Activated naive CD4-positive, alpha-beta T cell treated with anti-CD3 and anti-CD28 coated beads, Interleukin-2, amount 10 ng/mL, durations not matched to agents 7 days and 5 days (primary cell): Measurements from ENCODE around the gene NOL4L.
"Not testable (repeated sequence)": the region's sequence is repeated elsewhere in the genome, so short reads cannot be mapped to it uniquely, and the experiment has no call there.

ENCODE experiments used
- CTCF ChIA-PET: fragments of 350-600 bp; sonication (Branson Sonifier 250); formaldehyde crosslinking; loops from one replicate; lab custom pipeline; 2021; ENCODE audit warnings: antibody characterized with exemption; lab: Charles Lee
- DNase-seq: peaks from one replicate; pipeline ENCODE4 v3.0.0-alpha.2; 2020
- H3K27ac Mint-ChIP-seq: one replicate; pipeline ENCODE4 v1.8.0; 2021; ENCODE audit warnings: mild to moderate bottlenecking, moderate library complexity, mixed read lengths
- H3K27me3 Mint-ChIP-seq: one replicate; pipeline ENCODE4 v1.8.0; 2021; ENCODE audit warnings: mild to moderate bottlenecking, mixed read lengths
- H3K36me3 Mint-ChIP-seq: one replicate; pipeline ENCODE4 v1.8.0; 2021; ENCODE audit warnings: mixed read lengths
- H3K4me1 Mint-ChIP-seq: one replicate; pipeline ENCODE4 v1.8.0; 2021; ENCODE audit warnings: mixed read lengths
- H3K4me3 Mint-ChIP-seq: one replicate; pipeline ENCODE4 v1.8.0; 2021; ENCODE audit warnings: mild to moderate bottlenecking, moderate library complexity, mixed read lengths
- H3K9me3 Mint-ChIP-seq: one replicate; pipeline ENCODE4 v1.8.0; 2021; ENCODE audit warnings: mixed read lengths

Gene NOL4L

DNA sequence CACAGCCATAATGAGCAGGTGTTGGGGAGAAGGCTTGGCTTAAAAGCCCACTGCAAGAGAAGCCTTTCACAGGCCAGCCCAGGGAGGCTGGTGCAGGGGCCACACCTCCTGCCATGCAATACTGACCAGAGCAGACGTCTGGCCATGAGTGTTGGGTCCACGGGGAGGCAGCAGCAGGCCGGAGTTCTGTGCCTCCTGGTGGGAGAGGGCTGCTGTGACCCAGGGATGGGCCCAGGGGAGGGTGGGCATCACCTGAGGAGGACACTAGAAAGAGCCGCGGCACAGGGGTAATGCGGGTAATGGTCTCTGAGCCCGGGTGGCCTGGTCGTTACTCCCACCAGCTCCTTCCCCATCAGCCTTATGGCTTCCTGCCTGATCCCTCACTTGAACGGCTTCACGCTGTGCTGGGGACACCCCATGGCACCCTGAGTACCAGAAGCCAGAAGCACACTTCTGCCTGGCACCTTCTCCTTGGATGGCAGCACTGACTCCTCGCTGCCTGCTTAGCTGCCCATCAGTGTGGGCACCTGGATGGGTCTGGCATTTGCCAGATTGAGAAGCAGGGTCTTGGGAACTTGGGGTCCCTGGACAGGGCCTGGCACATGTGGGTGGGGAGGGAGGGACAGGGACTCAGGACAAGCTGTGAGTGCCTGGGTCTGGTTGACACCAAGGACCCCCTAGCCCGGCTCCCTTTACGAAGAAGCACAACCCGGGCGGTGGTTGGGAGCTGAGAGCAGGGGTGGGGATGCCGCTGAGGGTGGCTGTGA, 118.2 kb downstream of the NOL4L start:
- no peak for DNase-seq
- CTCF ChIA-PET: no interaction called here
- no peaks in the 10 kb centered on the region for H3K27me3 Mint-ChIP-seq
- no peak overlapping the region for H3K4me3 Mint-ChIP-seq
- H3K9me3 Mint-ChIP-seq: no peaks in the 10 kb centered on the region
- H3K27ac Mint-ChIP-seq: no peak overlapping the region
- H3K4me1 Mint-ChIP-seq: no peaks in the 10 kb centered on the region
- H3K36me3 Mint-ChIP-seq: peaks cover 3% of the 10 kb centered on the region

DNA sequence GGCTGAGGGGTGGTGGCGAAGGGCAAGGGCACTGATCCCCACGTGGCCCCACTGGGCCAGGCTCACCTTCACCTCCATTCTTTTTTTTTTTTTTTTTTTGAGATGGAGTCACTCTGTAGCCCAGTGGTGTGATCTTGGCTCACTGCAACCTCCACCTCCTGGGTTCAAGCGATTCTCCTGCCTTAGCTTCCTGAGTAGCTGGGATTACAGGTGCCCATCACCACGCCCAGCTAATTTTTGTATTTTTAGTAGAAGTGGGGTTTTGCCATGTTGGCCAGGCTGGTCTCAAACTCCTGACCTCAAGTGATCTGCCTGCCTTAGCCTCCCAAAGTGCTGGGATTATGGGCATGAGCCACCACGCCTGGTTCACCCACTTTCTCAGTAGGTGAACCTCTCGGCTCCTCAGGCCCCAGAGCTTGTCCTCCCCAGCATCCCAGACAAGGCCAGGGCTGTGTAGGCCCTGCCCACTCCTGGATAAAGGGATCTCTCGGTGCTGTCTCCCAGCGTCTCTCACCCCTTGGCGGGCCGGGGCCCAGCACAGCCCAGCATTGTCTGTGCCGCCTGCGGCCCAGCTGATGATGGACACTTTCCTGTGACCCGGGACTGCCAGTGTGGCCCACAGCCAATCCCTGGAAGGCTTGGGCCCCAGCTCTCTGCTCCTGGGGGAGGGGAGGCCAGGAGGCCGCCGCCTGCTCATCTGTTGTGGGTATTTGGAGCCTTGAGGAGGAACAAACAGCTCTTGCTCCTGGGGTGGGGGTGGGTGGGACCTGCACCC, 119.0 kb downstream of the NOL4L start:
- DNase-seq, H3K27me3 Mint-ChIP-seq, H3K27ac Mint-ChIP-seq, H3K9me3 Mint-ChIP-seq, CTCF ChIA-PET, H3K4me1 Mint-ChIP-seq, H3K4me3 Mint-ChIP-seq, H3K36me3 Mint-ChIP-seq: not testable (repeated sequence)

DNA sequence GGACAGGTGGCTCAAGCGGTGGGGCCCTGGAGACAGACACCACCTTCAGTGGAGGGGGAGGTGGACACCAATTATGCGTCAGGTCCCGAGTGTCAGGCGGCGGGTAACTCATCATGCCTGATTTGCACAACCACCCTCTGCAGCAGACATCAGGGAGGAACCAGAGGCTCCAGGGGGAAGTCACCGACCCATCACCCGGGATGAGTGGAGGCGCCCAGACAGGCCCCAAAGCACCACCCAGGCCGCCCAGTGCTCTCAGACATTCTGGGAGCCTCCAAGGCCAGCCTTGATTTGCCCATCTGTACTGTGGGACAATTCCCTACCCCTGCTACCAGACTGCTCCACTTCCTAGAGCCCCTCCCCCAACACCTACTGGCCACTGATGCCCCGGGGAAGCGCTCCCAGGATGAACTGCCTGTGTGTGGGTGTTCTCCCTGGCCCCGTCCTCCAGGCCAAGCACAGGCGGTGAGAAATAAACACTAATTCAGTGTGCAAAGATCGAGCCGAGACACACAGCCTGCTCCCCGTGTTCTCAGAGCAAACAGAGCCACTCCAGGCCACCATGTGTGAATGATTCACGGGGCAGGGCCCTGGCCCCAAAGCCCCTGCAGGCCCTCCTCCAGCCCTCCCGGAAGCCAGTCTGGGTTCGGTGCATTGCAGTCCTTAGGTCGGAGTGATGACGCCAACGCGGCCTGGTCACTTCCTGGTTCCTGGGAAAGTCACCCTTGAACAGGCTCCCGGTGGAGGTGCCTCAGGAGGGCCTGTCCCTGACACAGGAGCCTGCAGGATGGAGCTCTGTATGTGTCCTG, 119.8 kb downstream of the NOL4L start:
- no peak for DNase-seq
- CTCF ChIA-PET: no interaction called here

GRCh38 chr20:32464401-32465091, 120.6 kb downstream of the NOL4L start:
- CTCF ChIA-PET: no interaction called here
- no peak for DNase-seq
- no peak overlapping the region for H3K4me3 Mint-ChIP-seq
- no peaks in the 10 kb centered on the region for H3K9me3 Mint-ChIP-seq
- H3K27me3 Mint-ChIP-seq: no peaks in the 10 kb centered on the region
- H3K27ac Mint-ChIP-seq: no peak overlapping the region
- H3K4me1 Mint-ChIP-seq: no peaks in the 10 kb centered on the region
- H3K36me3 Mint-ChIP-seq: peaks cover 3% of the 10 kb centered on the region

More for the DNA sequence above, 119.8 kb downstream of the NOL4L start:
- Mint-ChIP-seq H3K4me1 (no peaks in the 10 kb centered on the region), H3K36me3 (peaks cover 3% of the 10 kb centered on the region), H3K27me3 (no peaks in the 10 kb centered on the region), H3K27ac (no peak overlapping the region), H3K9me3 (no peaks in the 10 kb centered on the region), H3K4me3 (no peak overlapping the region)

GRCh38 chr20:32463642-32464400, 121.3 kb downstream of the NOL4L start:
- Mint-ChIP-seq H3K36me3 (peaks cover 3% of the 10 kb centered on the region), H3K9me3 (no peaks in the 10 kb centered on the region), H3K4me3 (no peak overlapping the region), H3K27ac (no peak overlapping the region), H3K27me3 (no peaks in the 10 kb centered on the region), H3K4me1 (no peaks in the 10 kb centered on the region)
- CTCF ChIA-PET: no interaction called here
- DNase-seq: no peak

DNA sequence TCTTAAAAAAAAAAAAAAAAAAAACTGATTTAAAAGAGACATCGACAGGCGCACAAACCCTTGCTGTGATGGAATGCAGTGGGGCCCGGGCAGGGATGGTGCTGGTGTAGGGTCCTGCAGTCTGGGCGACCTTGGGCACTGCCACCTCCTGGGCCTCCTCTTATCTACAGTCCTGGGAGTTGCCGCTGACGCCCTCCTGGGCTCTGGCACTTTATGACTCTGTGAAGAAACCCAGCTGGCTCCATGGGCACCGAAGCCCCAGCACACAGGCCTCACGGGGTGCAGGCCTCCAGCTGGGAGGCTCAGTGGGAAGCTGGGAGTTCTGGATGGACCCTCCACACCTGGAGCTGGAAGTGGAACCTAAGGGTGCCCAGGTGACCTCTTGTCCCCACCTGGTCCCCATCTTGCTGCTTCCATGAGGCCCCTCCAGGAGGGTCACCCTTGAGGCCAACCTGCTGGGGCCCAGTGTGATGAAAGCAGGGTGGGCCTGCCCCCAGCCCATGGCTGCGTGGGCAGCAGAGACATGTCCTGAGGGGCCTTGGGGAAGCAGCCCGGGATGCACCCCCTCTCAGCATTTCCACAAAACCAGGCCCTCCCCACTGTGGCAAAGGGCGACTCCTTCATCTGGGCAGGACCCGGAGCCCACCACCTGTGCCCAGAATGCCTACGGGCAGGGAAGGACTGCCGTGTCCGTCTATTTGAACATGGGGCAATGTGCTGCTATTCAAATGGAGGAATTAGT, 122.1 kb downstream of the NOL4L start:
- Mint-ChIP-seq H3K27ac (no peak overlapping the region), H3K9me3 (no peaks in the 10 kb centered on the region), H3K27me3 (no peaks in the 10 kb centered on the region), H3K4me3 (no peak overlapping the region), H3K4me1 (no peaks in the 10 kb centered on the region), H3K36me3 (peaks cover 3% of the 10 kb centered on the region)
- no peak for DNase-seq
- CTCF ChIA-PET: no interaction called here

- Mint-ChIP-seq H3K4me3 (no peak overlapping the region), H3K4me1 (no peaks in the 10 kb centered on the region), H3K9me3 (no peaks in the 10 kb centered on the region), H3K27me3 (no peaks in the 10 kb centered on the region), H3K27ac (no peak overlapping the region), H3K36me3 (peaks cover 3% of the 10 kb centered on the region)
- CTCF ChIA-PET: no interaction called here
- no peak for DNase-seq
These were observed 123.1 kb downstream of the NOL4L start for GRCh38 chr20:32461836-32462600.

- no peaks in the 10 kb centered on the region for H3K4me1 Mint-ChIP-seq
- CTCF ChIA-PET: no interaction called here
- H3K36me3 Mint-ChIP-seq: peaks cover 3% of the 10 kb centered on the region
- no peak overlapping the region for H3K4me3 Mint-ChIP-seq
- no peaks in the 10 kb centered on the region for H3K27me3 Mint-ChIP-seq
- no peaks in the 10 kb centered on the region for H3K9me3 Mint-ChIP-seq
- H3K27ac Mint-ChIP-seq: no peak overlapping the region
- DNase-seq: no peak
These were observed 124.3 kb downstream of the NOL4L start for GRCh38 chr20:32460683-32461320.

GRCh38 chr20:32460231-32460630, 124.9 kb downstream of the NOL4L start:
- H3K36me3 Mint-ChIP-seq: peaks cover 3% of the 10 kb centered on the region
- CTCF ChIA-PET: no interaction called here
- no peaks in the 10 kb centered on the region for H3K9me3 Mint-ChIP-seq
- no peak for DNase-seq
- H3K27me3 Mint-ChIP-seq: no peaks in the 10 kb centered on the region
- no peak overlapping the region for H3K4me3 Mint-ChIP-seq
- no peaks in the 10 kb centered on the region for H3K4me1 Mint-ChIP-seq
- H3K27ac Mint-ChIP-seq: no peak overlapping the region

- CTCF ChIA-PET: interaction anchor here (1.7 kb wide), 1 partner anchor 19 kb away, joined by 5 read pairs; no protein-coding TSS in a partner anchor
- DNase-seq: no peak
- H3K4me3 Mint-ChIP-seq: no peak overlapping the region
These were observed 126.3 kb downstream of the NOL4L start for GRCh38 chr20:32458837-32459220.

DNA sequence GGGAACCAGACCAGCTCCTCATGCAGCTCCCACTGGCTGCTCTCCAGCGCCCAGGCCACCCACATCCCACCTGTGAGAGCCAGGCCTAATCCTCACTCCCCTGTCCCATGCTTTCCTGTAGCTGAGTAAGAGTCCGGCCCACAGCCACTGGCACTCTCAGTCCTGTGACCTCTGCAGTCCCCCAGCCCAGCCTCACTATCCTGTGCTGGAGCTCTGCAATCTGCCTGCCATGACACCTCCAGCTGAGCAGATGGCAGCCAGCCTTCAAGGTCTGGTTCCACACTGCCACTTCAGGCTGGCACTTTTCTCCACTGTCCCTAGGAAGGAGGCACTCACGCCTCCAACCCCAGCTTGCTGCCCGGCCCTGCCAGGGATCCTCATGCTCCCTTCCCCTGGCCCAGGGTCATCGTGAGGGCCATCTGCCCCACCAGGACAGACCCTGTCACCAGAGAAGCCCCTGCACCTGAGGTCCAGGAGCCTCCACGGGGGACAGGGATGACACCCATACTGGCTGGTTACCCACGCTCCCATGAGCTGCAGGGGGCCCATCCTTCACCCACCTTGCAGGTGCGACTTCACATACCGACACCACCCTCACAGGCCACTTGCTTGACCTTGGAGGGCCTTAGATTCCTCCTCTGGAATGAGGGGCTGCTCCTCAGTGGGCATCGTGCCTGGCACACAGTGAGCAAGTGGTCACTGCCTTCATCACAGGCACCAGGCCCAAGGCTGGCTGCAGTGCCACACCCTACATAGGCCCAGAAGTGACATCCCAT, 126.9 kb downstream of the NOL4L start:
- Mint-ChIP-seq H3K4me3 (no peak overlapping the region), H3K4me1 (no peaks in the 10 kb centered on the region), H3K9me3 (no peaks in the 10 kb centered on the region), H3K27ac (no peak overlapping the region), H3K36me3 (peaks cover 5% of the 10 kb centered on the region), H3K27me3 (no peaks in the 10 kb centered on the region)
- no peak for DNase-seq
- CTCF ChIA-PET: interaction anchor here (1.2 to 1.7 kb wide), 2 partner anchors 16 to 20 kb away, joined by 3 to 5 read pairs; no protein-coding TSS in a partner anchor

More at GRCh38 chr20:32458837-32459220, 126.3 kb downstream of the NOL4L start:
- peaks cover 3% of the 10 kb centered on the region for H3K36me3 Mint-ChIP-seq
- no peak overlapping the region for H3K27ac Mint-ChIP-seq
- H3K4me1 Mint-ChIP-seq: no peaks in the 10 kb centered on the region
- no peaks in the 10 kb centered on the region for H3K27me3 Mint-ChIP-seq
- H3K9me3 Mint-ChIP-seq: no peaks in the 10 kb centered on the region
